GM18498 (cell line): Measurements from ENCODE around the gene GNAO1.

Source experiments
- ATAC-seq: cut with Tn5 transposase; IDR thresholded peaks from one replicate; pipeline ENCODE4 v1.9.1; 2021; ENCODE audit warnings: mild to moderate bottlenecking, moderate library complexity; ENCODE audit not compliant: unreplicated experiment

The GNAO1 gene

DNA sequence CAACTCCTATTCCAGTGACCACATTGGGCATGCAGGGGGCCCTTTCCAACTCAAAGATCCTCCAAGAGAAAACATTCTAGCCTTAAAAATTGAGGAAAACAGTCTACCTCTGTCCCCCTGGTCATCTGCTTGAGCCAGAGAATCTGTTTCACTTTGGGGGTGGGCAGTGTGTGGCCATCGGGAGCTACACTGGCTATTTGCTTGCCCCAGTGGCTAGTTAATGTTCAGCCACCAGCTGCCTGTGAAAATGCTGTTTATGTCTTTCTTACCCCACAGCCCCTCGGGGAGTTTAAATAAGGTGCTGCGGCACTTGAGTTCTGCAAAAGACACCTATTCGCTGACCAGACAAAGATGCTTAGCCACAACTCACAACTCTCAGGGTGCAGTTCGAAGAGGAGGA is 43.4 kb downstream of the GNAO1 start:
- ATAC-seq, result no peak

DNA sequence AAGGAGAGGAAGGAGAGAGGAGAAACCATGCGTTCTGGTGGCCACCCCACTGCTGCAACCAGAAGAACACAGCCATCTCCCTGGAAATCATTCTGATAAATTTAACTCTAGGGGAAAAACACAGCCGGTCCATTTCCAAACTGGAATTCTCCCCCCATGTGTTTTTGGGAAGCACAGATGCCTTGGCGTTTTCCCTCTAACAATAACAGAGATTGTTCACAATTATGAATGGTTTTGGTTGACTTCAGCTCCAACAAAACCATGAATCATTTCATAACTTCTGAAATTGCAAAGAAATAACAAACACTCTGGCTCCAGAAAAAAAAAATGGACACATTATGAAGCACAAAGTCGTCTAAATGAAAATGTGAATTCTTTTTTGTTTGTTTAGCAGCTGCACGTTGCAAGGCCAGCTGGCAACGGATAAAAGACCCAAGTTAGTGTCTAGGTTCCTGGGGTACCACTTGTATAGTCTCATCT is 46.2 kb downstream of the GNAO1 start:
- no peak for ATAC-seq

DNA sequence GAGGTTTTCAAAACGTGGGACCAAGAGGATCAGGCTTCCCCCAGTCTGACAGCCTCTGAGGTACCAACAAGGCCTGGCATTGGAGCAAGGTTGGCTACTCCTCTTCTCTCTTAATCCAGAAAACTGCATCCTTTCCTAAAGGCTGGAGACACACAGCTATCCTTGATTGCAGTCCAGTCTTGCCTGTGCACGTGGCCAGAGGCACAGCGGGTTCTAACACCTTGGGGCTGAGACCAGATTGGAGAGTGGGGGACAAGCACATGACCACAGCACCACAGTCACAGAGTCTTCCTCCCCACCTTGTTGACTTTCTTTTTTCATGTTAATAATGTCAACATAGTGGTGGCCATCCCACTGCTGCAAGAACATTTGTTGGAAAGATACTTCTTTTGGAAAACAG is 46.9 kb downstream of the GNAO1 start:
- ATAC-seq, result no peak

DNA sequence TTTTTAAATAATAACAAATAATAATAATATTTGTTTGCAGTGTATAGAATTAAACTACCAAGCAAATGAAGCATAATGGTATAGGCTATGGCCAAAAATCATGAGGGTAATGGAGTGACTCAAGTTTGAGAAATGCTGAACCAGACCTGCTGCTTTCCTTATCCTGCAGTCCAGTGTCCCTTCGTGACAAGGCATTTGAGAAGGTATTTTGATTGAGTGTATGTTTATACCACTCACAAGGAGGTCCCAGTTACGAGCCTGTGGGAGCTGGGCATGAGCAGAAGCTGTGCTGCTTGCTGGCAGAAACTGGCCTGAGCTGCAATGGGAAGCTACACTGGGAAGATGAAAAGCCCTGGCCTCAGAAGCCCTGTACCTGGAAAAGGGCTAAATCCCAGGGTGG is 50.3 kb downstream of the GNAO1 start:
- no peak for ATAC-seq

DNA sequence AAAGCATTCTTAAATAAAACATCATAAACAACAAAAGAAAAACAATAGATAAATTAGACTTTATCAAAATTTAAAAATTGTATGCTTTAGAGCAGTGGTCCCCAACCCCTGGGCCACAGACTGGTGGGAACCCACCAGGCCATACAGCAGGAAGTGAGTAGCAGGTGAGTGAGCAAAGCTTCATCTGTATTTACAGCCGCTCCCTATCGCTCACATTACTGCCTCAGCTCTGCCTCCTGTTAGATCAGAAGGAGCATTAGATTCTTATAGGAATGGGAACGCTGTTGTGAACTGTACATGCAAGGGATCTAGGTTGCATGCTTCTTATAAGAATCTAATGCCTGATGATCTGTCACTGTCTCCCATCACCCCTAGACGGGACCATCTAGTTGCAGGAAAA is 51.5 kb downstream of the GNAO1 start:
- ATAC-seq, result no peak

DNA sequence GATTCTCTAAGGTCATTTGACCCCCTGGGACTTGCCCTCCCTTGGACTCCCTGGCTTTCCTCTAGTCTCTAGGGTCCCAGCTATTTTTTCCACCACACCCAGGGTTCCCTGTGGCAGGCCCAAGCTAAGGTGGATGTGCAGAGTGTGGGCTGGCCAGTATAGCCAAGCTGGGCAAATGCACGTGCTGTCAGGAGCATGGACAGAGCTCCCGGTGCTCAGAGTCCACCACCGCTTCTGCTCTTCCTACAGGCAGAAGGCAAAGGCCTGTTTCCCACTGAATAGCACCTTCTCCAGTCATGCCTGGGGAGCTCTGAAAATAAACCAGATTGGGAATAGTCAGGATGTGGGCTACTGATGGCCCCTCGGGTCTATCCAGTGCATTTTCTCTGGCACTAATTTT is 53.3 kb downstream of the GNAO1 start:
- no peak for ATAC-seq

DNA sequence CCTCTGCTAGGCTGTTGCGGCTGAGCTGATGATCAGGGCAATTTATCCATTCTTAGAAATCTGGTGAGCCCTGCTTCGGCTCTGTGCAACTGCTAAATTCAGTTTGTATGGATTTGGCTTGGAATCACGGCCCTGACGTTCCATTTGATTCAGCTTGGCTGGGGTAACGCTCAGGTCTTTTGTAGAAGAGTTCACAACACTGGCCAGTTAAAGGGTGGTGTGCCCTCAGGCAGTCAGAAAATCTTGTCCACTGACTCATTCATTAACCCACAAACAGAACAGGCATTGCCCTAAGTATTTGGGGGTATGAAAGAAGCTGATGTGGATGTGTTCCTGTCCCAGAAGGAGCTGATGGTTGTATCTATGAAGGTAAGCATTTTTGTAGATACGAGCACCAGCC is 53.9 kb downstream of the GNAO1 start:
- ATAC-seq, result no peak

DNA sequence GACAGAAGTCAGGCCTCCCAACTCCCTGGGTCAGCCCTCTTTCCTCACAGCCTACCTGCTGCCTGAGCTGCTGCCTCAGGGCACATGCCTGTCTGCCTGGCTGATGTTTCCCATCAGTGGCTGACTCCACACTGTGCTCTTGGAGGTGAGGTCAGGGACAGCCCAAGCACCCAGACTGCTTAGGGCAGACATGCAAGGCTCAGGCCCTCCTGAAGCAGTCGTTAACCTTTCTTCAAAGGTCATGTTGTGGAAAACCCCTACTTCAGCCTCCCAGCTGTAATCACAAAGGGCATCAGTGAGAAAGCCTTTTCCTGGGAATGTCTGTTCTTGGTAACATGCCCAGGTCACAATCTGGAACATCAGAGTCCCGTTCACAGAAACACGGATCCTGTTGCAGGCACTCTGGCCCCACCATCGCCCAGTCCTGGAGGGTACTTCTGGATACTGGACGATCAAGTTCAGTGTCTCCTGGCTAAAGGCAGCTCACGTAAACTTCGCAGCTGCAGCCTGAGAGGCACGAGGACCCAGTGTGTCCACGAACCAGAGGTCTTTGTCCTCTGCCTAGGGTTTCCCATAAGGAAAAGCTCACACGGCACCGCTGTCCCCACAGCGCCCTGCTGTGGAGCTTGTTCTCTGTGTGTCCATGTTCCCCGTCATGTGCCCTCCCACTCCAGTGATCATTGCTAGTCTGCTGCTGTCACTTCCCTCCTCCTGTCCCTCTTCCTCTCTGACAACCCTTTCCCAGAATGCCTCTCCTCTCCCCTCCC is 54.9 kb downstream of the GNAO1 start:
- ATAC-seq, result no peak

DNA sequence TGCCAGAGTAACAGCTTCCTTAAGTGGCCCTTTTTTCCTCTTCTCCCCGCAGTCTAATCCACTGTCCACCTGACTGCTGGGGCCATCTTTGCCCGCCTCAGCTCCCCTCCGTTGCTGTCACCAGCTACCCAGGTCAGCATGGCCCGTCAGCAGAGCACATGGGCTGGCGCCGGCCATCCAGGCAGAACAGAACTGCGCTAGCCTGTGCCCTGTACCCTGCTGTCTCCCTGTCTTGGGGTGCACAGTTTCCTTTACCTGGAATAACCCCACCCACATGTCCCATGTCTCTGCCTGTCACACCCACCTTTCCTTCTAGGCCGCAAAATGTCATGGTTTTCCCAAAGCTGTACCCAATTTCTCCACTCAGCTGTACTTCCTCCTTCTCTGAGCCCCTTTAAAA is 55.7 kb downstream of the GNAO1 start:
- ATAC-seq, result no peak

DNA sequence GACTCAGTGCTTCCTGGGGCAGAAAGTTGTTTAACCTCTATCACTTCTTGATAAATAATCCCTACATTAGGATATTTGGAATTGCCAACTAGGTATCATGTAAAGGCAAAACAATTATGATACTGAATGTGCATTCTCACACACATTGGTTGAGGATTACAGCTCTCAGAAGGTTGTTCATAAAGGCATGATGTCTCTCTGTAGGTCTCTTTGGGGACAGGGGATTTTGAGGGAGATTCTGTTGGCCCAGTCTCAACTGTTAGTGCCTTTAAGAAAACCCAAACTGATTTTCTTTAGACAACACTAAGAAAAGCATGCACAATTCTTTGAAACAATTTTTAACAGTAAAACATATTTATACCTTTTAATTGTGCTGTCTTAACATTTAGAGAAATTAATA is 56.5 kb downstream of the GNAO1 start:
- no peak for ATAC-seq

DNA sequence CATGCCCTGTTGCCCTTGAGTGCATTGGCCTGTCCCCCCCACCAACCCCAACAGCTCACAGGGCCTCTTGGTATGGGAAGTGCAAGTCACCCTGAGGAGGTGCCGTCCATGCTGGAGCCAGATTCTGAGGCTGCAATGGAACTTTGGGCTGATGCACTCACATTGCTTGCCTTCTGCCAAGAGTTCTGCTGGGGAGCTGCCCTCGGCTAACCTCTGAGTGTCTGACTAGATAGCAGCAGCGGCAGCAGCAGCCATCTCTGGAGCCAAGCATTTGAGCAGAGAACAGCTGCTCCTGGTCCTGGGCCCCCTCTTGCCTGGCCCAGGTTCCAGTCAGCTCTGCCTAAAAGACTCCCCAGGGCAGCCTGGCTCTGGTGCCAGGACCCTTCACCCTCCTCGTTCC is 61.5 kb downstream of the GNAO1 start:
- ATAC-seq, result no peak

DNA sequence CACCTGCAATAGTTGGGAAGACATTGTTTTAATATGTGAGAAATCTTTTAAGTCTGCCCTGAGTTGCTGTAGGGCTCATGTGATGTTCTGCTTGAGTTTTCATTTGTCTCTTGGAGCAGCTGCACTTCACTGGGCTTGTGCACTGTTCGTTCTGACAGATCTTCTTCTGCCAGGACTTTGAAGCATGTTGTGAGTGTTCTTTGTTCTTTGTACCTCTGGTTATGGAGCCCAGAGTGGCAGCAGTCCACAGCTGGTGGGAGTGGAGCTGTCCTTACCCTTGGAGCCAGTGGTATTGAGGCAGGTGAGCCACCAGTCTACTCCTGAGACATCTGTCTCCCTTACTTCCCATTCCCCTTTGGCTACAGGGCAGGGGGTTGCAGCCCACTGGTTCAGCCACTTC is 64.6 kb downstream of the GNAO1 start:
- no peak for ATAC-seq

DNA sequence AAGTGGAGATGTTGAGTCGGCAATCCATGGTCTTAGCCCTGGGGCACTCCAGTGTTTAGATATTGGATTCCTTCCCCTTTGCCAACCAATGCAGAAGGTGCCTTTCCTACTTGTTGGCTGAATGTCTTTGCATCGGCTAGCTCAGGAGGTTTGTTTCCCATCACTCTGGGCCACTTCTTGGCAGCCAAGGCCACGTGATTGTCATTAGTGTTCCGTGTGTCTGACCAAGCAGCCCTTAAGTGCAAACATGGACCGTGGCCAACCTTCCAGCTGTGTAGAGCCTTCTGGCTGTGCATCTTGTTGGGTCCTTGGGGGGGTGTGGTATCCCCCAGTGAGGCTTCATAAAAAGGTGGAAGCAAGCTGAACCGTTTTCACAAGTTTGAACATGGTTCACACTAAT is 66.0 kb downstream of the GNAO1 start:
- no peak for ATAC-seq

DNA sequence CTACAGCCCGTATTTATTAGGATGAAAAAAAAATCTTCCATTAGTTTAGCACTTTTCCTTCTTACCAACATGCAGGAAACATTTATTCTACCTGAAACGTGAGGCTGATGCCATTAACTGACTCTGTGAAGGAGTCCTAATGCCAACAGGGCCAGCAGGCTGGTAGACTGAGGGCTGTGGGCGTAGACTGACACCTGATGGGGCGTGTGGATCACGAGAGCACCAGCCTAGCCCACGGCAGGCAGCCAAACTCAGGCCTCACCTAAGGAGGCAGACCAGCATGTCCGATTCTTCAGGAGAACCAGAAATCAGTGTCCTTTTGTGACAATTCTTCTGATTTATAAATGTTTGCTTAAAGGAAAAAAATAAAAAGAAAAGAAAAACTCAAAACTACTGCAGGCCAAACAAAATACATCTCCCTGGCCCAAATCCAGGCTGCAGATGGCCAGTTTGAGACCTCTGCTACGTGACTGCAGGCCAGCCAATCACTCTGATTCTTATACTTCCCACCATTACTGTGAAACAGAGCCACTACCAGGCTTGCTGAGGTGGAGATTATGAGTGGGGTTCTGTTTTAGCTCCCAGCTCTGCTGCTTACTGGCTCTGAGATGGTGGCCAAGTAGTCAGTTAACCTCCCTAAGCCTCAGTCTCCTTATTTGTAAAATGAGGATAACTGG is 66.5 kb downstream of the GNAO1 start:
- ATAC-seq, result no peak

DNA sequence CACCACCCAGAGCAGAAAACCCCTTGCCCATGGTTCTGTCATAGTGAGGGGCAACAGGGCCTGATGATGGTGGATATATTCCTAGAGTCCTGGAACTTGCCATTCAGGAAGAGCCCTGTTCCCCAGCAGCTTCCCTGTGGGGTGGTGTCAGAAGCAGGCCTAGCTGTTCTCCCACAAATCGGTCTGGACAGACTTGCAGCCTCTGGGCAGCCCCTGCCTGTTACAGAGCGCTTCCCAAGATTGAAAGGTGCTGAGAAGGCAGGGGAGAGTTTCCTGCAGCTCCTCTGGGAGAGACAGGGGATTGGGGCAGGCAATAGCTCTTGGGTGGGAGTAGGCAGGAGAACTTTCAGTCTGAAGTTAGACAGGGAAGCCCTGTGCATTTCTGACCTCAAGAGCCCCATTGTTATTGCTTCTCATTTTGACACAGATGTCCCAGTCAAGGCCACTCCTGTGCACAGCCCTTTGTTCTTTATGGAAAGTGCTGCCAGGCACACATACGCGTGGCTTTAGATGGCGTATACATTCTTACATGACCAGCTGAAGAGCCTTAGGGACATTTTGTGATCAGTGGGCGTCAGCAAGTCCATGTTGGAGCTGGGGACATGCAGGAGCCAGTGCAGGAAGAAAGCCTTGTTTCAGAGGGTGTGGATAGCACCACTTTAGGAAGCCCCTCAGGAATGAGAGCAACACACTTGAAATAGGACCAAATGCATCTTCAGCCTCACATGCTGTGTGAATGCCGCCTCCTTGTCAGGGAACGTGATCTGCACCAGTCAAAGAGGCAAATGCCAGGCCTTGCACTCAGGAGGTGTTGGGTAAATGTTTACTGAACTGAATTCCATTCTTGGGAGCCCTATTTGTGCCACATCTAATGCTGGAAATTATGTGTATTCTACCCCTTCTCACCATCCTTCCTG is 67.5 kb downstream of the GNAO1 start:
- ATAC-seq, result no peak

DNA sequence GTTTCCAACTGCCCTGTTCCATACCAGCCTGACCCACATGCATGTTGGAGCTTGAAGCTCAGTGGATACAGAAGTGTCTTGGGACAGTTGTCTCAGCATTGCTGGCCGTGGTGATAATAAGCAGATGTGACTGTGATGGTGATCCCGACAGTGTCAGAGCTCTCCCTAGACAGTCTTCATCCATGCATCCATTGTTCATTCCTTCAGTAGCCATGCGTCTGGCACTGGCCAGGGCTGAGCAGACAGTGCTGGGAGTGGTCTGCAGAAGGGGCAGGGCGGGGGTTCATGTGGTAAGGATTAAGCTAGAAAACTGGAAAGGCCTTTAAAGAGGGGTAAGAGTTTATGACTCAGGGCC is 68.1 kb downstream of the GNAO1 start:
- ATAC-seq, result no peak

DNA sequence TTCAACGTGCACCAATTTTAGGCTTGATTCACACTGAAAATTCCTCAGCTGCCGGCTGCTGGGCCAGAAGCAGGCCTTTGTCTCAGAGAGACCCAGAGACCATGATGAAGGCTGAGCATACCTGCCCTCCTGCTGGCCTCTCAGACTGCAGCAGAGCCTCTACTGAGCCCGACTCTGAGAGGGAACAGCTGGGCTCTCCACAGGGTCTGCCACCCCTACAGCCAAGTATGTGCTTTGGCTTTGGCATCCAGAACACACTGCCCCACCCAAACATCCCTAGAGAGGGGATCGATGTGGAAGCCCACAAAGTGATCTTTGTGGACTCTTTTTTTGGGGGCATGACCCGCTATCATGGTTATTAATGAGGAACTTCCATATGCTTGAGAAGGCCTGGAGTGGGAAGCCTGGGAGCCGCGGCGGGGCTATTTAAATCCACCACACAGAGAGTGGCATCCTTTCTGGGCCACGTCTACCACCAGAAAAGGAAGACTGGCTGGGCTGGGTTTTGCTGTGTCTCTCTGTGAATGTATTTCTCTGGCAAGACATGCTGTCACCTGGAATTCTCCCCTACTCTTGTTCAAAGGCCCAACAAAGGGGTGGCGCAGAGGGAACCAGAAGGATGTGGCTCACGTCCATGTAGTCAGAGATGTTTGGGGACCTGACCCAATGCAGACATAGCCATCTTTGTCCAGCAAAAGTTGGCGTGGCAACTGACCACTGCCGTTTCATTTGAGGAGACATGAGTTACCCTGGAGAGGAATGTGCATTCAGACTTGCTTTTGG is 69.3 kb downstream of the GNAO1 start:
- no peak for ATAC-seq

DNA sequence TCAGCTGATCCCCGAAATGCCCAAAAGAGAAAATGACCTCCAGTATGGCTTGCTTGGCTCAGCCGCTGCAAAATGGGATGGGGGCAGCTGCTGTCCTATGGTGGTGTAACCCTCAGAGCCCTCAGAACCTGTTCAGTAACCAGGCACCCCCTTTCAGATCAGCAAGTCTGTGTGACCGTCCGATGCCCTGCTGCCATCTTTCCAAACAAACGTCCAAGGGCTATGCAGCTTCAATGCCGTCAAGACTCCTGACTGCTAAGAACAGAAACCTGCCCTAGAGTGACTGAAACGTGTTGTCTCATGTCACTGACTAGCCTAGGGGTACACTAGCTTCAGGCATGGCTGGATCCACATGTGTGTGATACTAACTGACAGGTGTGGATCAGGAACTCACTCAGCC is 70.4 kb downstream of the GNAO1 start:
- ATAC-seq, result no peak

DNA sequence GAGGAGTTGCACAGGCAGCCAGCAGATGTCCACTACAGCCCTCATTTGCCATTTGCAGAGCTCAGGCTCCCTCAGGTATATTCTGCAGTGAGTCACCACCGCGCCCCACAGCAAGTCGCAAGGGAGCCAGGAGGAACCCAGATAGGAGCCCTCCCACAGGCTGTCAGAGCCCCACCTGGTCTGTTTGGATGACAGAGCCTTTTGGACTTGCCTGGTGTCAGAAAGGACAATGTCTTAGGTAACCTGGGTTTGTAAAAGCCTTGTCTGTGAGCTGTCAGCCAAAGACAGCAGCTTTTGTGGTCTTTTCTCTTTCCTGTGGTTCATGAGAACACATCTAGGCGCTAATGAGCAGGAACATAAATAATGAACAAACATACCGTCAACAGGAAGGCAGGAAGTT is 70.9 kb downstream of the GNAO1 start:
- no peak for ATAC-seq

DNA sequence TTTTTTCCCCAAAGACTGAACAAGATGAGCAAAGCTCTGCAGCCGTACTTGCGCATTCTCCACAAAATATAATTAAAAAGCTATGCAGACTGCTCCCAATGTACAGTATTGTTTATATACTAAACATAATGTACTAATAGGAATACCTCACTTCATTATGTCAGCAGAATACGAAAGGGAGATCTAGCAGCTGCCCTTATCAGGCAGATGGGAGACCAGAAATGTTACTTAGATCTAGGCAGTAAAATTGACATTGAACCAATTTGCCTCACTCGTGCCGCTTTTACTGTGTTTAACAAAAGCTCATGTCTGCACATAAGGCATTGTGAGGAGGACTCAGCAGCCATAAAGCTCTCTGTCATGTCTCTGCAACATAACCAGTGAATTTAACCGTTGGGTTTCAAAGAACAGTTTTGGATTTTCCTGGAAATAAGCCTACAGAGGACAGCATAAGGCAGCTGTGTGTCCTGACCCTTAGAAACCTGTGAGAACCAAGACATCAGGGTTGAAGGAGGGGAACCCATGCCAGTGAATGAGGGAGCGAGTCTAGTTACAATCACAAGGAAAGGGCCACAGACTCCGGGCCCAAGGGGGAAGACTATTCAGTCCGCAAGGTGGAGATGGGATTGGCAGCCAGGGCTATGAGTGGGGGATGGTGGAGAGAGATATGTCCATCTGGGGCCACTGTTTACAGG is 71.4 kb downstream of the GNAO1 start:
- no peak for ATAC-seq
